Adrenal gland (tissue), 5 donors: ENCODE data around the gene SPTBN4.
A peak's percentile ranks its signal among the peaks of the same experiment; 100 is the strongest.

Experiments
- POLR2A ChIP-seq, 2 donors: fragments of 450-650 bp; IDR thresholded peaks; one replicate each; pipeline ENCODE4 v1.6.1; 2017; ENCODE audit warnings: antibody characterized with exemption in 2 of 2, mild to moderate bottlenecking in 2 of 2, moderate library complexity in 1 of 2
- TF ChIP-seq, protein P1 (sequence below), 6 experiments: fragments of 450-650 bp in 4 of 6; fragments of 200-600 bp in 2 of 6; sonication (generic) in 1 of 6; IDR thresholded peaks; 1 replicate in 5 of 6; 2 replicates in 1 of 6; pipeline versions ENCODE4 v1.5.1 to v1.8.0; 2016 to 2021; ENCODE audit warnings: antibody characterized with exemption in 6 of 6, mild to moderate bottlenecking in 2 of 6, moderate library complexity in 1 of 6
- donor health status: DM: no; HTN: no; CAD: no.

- TF ChIP-seq, protein P1, sequence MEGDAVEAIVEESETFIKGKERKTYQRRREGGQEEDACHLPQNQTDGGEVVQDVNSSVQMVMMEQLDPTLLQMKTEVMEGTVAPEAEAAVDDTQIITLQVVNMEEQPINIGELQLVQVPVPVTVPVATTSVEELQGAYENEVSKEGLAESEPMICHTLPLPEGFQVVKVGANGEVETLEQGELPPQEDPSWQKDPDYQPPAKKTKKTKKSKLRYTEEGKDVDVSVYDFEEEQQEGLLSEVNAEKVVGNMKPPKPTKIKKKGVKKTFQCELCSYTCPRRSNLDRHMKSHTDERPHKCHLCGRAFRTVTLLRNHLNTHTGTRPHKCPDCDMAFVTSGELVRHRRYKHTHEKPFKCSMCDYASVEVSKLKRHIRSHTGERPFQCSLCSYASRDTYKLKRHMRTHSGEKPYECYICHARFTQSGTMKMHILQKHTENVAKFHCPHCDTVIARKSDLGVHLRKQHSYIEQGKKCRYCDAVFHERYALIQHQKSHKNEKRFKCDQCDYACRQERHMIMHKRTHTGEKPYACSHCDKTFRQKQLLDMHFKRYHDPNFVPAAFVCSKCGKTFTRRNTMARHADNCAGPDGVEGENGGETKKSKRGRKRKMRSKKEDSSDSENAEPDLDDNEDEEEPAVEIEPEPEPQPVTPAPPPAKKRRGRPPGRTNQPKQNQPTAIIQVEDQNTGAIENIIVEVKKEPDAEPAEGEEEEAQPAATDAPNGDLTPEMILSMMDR (IDR thresholded peaks at IDR 0.05), result peak in 2 of 6 experiments; percentile 8 to 9
- no peak for TF ChIP-seq POLR2A (IDR thresholded peaks at IDR 0.05)
These were observed 54.5 kb downstream of the SPTBN4 start for GRCh38 chr19:40521276-40521675.
